ENCODE results near the gene LUC7L3. TPM values are rescaled to one million over a fixed set of nuclear protein-coding genes. Genes with fewer than 3 reads are reported as not detected.
A peak's percentile ranks its signal among the peaks of the same experiment; 100 is the strongest.

LUC7L3 gene
- polyA plus RNA-seq, 12 donors, result 191 to 632 (median 338) TPM

- no peak for DNase-seq
Measured at GRCh38 chr17:50684612-50685333, 34.6 kb upstream of the LUC7L3 start.

DNA sequence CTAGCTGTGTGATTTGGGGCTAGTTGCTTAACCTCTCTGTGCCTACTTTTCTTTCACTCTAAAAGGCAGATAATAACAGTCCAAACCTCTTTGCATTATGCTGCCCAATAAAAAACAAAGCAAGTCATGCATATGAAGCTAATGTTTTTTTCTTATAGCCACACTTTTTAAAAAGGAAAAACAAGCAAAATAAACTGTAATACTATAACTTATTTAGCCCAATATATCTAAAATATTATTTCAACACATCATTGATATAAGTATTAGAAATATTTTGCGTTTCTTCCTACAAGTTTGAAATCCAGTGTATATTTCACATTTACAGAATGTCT is 34.1 kb upstream of the LUC7L3 start:
- DNase-seq, result no peak

- no peak for DNase-seq
Measured at GRCh38 chr17:50685691-50686493, 33.5 kb upstream of the LUC7L3 start.

DNA sequence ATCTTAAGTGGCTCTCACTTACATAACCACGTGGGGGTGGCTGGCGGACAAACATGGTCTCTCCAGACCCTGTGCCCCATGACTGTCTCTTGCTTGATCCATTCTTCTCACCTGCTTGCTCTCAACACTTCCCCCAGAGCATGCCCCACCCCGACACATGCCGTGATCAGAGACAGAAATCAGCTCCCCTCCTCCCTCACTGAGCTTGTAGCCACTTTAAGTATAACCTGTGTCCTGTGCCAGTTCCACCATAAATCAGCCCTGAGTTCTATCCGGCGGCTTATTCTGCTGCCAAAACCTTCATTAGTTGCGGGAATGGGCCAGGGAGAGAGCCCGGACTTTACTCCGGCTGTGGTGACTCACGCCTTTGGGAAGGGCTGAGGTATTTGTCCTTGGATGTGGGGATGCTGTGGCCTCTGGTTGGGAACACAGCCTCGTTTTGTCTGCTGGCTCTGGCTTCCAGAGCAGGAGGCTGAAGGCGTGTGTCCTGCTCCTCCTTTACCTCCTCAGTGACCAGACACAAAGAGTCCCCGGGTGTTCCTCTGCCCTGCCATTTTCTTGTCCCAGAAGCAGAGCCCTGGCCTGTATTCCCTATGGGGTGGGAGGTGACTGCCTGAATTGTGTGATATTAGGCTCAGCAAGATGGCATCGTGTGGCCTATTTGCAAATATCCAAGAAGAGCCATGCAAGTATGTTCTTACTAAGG is 32.8 kb upstream of the LUC7L3 start:
- peak; percentile 51 for DNase-seq

DNA sequence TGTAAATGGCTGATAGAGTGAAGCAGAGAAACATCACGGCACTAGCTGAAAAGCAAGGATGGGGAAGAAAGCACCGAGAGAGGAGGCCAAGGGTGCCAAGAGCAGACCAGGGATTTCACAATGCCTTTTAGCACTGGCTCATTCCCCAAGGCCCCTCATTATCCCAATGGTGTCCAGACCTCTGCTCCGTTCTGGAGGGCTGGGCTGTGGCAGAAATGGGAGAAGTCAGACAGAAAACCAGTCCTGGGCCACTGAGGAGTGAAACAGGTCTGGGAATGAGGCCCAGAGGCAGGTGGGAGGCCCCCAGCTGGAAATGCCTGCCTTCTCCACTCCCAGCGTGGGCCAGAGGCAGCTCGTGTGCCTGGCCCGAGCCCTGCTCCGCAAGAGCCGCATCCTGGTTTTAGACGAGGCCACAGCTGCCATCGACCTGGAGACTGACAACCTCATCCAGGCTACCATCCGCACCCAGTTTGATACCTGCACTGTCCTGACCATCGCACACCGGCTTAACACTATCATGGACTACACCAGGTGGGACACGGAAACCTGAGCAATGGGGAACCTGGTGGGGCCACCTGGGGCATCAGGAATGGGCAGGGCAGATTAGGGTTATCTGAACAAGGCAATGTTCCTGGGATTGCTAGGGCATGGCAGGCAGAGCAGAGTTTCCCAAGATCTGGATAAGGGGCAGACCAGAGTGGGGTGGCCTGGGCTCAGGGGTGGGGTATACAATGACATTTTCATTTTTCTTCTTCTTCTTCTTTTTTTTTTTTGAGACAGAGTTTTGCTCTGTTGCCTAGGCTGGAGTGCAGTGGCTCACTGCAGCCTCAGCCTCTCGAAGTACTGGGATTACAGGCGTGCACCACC is 32.0 kb upstream of the LUC7L3 start:
- no peak for DNase-seq

DNA sequence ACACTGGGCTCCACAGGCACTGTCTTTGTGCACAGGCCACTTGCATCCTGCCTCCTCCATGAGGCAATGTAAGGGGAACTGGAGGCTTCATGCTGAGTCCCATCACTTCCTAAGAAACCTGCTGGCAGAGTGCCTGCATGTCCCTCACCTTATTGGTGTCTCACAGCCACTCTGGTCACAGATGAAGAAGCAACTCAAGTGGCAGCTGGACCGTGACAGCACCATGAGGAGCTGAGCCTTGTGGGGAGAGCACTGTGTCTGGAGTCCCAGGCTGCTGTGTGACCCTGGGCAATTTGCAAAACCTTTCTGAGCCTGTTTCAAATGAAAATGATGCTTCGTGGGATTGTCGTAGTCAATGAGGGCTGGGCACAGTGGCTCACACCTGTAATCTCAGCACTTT is 31.2 kb upstream of the LUC7L3 start:
- no peak for DNase-seq

GRCh38 chr17:50689251-50689650 is 30.2 kb upstream of the LUC7L3 start:
- no peak for DNase-seq

DNA sequence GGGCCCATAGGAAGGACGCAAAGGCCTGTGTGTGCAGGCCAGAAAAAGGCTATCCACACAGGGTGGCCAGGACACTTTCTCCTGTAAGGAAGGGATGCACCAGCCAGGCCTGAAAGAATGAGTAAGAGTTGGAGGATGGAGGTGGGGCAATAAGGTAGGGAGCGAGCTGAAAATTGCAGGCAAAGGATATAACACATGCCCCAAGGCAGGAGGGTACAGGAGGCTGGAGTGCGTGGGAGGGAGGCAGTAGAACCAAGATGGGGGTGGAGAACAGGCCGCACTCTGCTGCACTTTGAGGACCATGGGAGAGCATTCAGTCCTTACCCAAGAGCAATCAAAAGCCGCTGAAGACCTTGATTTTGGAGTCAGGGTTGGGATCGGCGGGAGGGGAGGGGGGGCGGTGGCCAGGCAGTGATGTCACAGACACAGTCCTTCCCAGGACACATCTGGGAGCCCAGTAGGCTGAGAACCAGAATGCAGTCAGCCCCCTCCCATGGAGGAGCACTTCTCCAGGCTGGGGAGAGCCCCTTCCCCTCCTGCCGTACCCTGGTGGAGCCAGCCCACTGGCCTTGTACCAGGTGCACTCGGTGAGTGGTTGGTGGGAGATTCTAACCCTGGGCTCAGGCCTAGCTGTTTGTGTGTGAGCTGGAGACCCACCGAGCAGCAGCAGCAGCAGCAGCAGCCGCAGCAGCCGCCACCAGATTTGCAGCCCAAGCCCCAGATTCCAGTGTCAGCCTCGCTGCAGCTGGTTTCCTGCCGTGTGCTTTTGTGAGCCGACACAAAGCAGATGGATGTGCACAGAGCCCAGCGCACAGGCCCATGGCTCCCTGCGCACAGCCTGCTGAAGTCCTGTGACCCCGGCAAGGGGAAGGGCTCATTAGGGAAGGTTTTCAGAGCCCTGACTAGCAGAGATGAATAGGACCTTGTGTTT is 29.2 kb upstream of the LUC7L3 start:
- peak; percentile 25 for DNase-seq

- no peak for DNase-seq
Measured at GRCh38 chr17:50690887-50691549, 28.4 kb upstream of the LUC7L3 start.

DNA sequence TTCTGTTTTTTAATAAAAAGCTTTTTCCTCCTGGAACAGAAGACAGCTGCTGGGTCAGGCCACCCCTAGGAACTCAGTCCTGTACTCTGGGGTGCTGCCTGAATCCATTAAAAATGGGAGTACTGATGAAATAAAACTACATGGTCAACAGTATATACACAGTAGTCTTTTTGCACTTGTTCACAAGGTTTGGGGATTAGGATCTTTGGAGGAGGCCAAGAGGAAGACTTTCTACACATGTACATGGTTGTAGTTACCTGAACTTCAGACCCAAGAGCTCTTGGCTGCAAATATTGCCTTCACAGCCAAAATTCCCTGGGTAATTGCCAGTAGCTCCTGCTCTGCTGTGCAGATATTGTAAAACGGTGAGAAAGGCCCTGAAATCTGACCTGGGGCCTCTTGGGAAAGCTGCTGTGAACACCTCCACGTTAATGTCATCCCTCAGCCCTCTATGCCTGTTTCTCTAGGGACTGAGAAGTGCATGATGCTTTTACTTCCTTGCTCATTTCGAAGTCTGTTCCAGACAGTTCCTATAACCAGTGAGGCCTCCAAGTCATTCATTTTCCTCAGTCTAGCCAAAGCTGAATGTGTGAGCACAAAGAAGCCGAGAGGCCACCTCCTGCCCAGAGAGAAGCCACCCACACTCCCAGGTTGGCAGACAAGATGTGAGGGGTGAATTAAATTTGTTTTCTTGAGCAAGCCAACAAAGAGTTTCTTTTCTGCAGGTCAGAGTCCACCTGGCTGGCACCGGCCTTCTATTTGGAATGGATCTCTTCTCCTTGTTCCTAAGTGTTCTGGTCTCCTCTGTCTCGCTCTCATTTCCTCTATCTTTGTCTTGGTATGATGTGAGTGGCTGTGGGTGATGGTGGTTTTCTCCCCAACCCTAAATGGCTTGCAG is 27.6 kb upstream of the LUC7L3 start:
- no peak for DNase-seq

GRCh38 chr17:50692448-50693035 is 26.9 kb upstream of the LUC7L3 start:
- DNase-seq, result no peak

DNA sequence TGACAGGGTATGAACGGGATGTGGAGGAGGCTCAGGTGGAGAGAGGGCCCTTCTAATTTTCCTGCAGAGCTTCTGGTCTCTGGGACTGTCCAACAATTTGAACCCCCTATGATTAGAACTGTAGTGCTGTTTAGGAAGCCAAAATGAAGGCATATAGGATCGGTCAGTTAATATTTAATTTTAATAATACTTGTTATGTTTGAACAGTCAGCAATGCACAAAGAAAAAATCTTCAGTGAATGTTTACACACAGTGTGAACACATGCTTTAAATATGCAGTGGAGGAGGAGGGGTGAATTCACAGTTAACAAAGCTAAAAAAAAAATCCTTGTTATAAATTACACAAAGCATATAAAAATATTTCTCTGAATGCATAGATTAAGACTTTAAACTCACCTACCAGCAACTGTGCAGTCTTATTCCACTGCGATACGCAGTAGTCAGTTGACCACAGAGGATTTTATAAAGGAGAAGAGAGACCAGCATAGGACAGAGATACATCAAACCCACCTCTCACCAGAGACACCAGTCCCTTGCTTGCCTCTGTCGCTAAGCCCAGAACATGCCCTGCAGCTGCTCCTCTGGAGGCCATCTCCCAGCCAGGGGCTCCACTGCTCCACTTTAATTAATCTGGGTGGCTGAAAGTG is 26.2 kb upstream of the LUC7L3 start:
- no peak for DNase-seq

DNA sequence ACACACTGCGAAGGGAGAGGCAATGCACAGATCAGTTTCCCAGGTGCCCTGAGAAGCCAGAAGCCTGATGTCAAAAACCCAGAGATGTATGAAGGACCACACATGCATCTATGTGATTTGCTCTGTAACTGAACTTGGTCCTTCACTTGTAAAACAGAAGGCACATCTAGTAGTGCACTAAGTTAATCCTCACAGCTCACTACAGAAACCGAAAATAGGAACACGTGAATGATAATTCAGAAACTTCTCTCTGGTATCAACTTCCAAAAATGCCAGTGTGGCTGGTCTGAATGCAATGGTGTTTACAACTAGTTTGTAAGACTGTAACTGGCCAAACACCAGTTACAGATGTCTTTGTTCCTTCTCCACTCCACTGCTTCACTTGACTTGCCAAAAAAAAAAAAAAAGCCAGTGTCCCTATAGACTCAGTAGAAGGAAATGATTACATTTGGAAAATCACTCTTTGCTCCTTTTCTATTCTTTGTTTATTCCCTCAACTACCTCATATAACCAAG is 23.0 kb upstream of the LUC7L3 start:
- no peak for DNase-seq

- no peak for DNase-seq
Measured at GRCh38 chr17:50697062-50697461, 22.3 kb upstream of the LUC7L3 start.

- DNase-seq, result no peak
Measured at GRCh38 chr17:50697663-50698272, 21.6 kb upstream of the LUC7L3 start.

DNA sequence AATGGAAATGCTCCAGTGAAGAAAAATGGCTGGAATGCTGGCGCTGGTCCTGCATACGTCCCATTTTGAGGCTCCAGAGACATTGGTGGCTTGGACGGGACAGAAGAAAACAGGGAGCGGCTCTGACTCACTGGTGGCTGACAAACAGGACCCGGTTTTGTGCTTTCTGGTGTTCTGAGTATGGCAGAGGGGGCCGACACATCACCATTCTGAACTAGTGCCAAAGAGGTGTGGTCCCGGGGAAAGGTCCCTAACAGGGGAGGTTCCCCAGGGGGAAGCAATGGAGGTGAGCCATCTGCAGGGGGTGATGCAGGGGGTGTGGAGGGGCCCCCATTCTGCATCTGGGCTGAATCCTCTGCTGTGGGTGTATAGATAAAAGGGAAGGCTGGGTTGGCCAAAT is 20.0 kb upstream of the LUC7L3 start:
- no peak for DNase-seq

- no peak for DNase-seq
Measured at GRCh38 chr17:50703162-50703561, 16.2 kb upstream of the LUC7L3 start.

Data from muscle of arm (tissue), 12 donors.